ENCODE measurements around the gene STOX2.
A peak's percentile ranks its signal among the peaks of the same experiment; 100 is the strongest.
"Not testable (repeated sequence)": the region's sequence is repeated elsewhere in the genome, so short reads cannot be mapped to it uniquely, and the experiment has no call there.

Gene STOX2

GRCh38 chr4:183936574-183937345, 31.7 kb downstream of the STOX2 start:
- DNase-seq = no peak

GRCh38 chr4:183940864-183941263, 35.8 kb downstream of the STOX2 start:
- no peak for DNase-seq

GRCh38 chr4:183941964-183942363, 36.9 kb downstream of the STOX2 start:
- no peak for DNase-seq

GRCh38 chr4:183945741-183946140, 40.6 kb downstream of the STOX2 start:
- DNase-seq = no peak

- no peak for DNase-seq
These were observed 45.4 kb downstream of the STOX2 start for GRCh38 chr4:183950536-183950935.

GRCh38 chr4:183952652-183953051, 47.5 kb downstream of the STOX2 start:
- not testable (repeated sequence) for DNase-seq

GRCh38 chr4:183959319-183960045, 54.4 kb downstream of the STOX2 start:
- peak; percentile 44 for DNase-seq

- peak; percentile 93 for DNase-seq
These were observed 54.9 kb downstream of the STOX2 start for GRCh38 chr4:183960046-183960420.

GRCh38 chr4:183960962-183961541, 55.9 kb downstream of the STOX2 start:
- peak; percentile 42 for DNase-seq

- DNase-seq = peak; percentile 47
These were observed 56.7 kb downstream of the STOX2 start for GRCh38 chr4:183961795-183962194.

- DNase-seq = no peak
These were observed 57.3 kb downstream of the STOX2 start for GRCh38 chr4:183962419-183962818.

- no peak for DNase-seq
These were observed 61.3 kb downstream of the STOX2 start for GRCh38 chr4:183966371-183966770.

- no peak for DNase-seq
These were observed 62.2 kb downstream of the STOX2 start for GRCh38 chr4:183967266-183967665.

- no peak for DNase-seq
These were observed 63.4 kb downstream of the STOX2 start for GRCh38 chr4:183968502-183968901.

GRCh38 chr4:183968931-183969330, 63.8 kb downstream of the STOX2 start:
- no peak for DNase-seq

- DNase-seq = no peak
These were observed 64.5 kb downstream of the STOX2 start for GRCh38 chr4:183969596-183969995.

GRCh38 chr4:183971929-183972490, 66.9 kb downstream of the STOX2 start:
- no peak for DNase-seq

- DNase-seq = no peak
These were observed 72.6 kb downstream of the STOX2 start for GRCh38 chr4:183977707-183978106.

GRCh38 chr4:183984566-183984965, 79.5 kb downstream of the STOX2 start:
- no peak for DNase-seq

GRCh38 chr4:183985786-183986185, 80.7 kb downstream of the STOX2 start:
- DNase-seq = no peak

- no peak for DNase-seq
These were observed 81.3 kb downstream of the STOX2 start for GRCh38 chr4:183986291-183986970.

- peak; percentile 45 for DNase-seq
These were observed 82.2 kb downstream of the STOX2 start for GRCh38 chr4:183986971-183987946.

Measured in COR-L47 (cell line).